Smooth muscle cell of the brain vasculature (primary cell): ENCODE data around the gene SUSD2.

Experiments used
- DNase-seq: peaks from one replicate; pipeline ENCODE4 v3.0.0-alpha.2; 2012; ENCODE audit warnings: low read depth, low spot score

Gene SUSD2

DNA sequence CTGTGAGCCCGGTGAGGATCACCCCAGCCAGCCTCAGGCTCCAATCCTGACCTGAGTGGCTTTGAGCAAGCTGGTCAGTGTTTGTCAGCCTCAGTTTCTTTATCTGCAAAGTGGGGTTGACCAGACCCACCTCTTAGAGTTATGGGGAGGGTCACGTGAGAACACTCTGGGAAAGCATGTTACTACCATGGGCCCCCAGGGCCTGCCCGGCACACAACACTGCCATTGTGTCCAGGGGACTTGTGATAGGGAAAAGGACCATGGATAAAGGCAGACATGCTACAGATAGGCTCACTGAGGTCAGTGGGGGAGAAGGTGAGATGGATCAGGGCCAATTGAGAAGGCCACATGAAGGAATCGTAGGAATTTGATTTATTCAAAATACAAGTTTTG, 32.1 kb upstream of the SUSD2 start:
- no peak for DNase-seq

DNA sequence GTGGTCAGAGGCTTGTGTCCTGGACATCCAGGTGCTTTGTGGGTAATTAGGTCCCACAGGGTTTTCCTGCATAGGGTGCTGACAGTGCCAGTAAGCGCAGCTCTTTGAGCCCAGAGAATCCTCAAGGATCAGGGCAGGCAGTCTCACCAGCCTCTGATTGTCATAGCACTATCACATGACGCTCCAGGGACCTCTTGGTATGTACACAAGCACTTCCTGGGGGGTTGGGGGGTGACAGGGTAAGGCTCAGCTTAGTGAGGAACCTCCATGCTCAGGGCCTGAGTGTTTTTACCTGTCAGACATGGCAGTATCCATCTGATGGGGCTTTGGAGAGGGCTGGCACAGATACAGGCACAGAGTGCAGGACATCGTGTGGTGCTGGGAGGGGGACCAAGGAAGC, 27.9 kb upstream of the SUSD2 start:
- no peak for DNase-seq

DNA sequence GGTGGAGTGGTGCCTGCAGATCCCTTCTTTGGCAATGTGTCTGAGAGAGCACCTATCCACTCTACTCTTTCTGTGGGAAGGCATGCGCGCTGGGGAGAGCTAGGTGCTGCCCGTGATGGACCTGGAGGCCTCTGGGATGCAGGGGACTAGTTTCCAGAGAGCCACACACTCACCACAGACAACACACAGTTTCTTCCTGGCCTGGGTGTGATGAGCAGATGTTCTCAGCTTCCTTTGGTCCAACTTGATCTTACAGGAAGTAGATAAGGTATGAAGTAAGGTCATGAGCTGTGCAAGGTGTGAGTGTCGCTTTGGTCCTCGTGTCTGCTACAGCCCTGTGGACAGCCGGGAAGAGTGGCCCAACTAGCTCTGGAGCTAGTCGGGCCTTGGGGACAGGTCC, 27.3 kb upstream of the SUSD2 start:
- no peak for DNase-seq

DNA sequence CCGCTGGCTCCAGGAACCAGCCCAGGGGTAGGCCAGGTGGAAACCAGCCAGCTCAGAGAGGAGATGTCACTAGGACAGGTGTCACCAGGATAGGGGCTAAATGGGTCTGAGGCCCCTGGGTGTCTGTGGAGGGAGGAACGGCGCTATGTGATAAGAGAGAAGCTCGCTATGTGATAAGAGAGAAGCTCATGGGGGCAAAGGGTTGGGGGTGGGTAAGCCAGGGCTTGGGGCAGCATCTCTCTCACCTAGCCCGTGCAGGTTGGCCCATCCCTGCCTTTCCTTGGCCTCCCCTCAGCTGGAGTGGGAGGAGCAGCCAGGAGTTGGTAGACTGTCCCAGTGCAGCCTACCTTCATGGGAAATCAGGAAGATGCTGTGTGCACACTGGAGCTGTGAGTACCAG, 26.5 kb upstream of the SUSD2 start:
- no peak for DNase-seq

DNA sequence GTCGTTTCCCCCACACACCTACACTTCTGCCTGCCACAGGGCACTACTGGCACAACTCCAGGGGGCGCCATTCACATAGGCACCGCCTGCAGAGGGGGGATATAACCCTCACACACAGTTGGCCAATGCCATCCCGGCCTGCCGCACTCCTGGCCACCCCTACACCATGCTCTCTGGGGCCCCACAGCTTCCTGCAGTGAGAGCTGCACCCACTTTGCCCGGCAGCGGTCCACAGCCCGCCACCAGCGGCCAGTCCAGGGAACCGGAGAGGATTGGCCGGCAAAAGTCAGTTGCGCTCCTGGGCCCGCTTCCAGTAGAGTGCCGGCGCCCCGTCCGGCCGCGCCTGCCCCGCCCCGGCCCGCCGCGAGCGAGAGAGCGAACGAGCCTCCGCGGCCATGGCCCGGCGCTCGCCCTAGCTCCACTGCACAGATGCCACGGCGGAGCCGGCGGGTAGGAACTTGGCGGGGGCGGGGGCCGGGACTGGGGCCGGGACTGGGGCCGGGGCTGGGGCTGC, 25.6 kb upstream of the SUSD2 start:
- DNase-seq = no peak

DNA sequence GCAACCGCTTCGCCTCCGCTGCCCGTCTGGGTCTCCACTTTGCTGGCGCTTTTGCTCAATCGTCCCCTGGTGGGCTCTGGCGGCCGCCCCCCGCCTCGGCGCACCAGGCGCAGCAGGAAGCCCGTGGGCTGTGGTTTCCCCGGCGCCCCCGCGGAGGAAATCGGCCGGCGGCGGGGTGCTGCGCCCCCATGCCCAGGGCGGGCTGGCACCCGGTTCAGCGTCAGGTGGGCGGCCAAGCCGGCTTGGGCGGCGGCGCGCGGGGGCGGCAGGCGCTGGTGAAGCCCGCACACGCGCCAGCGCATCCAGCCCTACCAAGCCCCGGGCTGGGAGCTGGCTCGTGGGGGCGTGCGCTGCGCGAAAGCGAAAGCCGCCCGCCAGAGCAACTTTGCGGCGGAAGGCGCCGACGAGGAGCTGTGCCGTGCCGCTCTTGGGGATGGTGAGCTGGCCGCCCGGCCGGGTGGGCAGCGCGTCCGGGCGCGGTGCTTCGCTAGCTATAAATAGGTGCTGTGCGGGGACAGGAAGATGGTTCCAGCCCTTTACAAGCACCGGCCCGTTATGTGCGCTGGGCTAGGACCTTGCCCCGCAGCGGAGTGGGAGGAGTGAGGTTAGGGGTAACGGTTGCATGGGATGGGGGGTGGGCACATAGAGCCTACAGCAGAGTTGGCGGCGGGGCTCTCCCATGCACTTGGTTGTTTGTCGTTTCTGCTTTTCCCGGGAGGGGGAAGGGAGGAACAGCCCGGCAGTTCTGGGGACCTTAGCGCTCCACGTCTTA, 25.0 kb upstream of the SUSD2 start:
- DNase-seq = no peak

DNA sequence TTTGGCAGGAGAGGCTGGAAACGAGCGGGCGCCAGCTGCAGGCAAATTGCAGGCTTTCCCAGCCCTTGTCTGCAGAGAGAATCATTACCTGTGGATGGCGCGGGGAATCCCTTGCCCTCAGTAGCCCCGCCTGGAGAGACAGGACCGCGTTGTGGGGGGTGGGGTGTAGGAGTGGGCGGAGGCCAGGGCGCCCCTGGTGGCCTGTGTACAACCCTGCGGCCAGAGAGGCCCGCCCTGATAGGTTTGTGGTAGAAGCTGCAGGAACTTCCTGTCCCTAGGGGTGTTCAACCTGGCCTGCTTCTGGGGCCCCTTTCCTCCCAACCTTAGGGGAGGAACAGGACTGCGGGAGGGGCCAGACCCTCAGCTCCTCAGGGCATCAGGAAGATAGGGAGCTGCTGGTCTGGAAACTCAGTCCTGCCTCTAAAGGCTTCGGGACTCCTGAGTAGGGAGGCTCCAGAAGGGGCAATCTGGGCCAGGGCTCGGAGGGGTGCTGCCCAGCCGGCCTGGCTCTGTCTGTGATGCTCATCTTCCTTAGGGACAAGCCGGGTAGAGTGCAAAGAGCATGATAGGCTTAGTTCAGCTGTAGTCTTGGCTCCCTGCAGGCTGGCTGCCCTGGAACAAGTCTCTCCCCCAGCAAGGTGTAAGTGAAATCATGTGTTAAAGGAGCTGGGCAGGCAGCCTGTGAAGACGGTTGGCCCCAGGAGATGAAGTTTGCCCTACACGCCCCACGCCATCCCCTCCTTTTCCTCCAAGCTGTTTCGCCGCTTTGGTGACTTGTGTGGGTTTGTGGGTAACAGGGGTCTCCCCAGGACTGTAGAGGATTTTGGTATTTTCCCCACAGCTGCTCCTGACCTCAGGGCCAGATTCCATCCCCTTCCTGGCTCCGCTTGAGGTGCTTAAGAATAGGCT, 24.1 kb upstream of the SUSD2 start:
- DNase-seq = peak; percentile 31

DNA sequence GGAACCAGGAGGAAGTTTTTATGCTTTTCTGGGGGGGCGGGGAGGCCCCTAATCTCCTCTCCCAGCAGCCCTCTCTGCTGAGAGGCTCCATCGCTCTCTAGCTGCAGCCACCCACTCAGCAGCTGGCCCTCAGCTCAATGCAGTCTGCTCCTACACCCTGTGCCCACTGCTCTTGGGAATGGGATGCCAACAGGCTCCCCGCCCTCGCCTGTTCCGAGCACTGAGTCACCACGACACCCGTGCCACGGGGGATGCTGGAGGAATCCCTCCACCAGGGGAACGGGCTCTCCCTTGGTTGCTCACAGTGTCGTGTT, 23.5 kb upstream of the SUSD2 start:
- DNase-seq = no peak

DNA sequence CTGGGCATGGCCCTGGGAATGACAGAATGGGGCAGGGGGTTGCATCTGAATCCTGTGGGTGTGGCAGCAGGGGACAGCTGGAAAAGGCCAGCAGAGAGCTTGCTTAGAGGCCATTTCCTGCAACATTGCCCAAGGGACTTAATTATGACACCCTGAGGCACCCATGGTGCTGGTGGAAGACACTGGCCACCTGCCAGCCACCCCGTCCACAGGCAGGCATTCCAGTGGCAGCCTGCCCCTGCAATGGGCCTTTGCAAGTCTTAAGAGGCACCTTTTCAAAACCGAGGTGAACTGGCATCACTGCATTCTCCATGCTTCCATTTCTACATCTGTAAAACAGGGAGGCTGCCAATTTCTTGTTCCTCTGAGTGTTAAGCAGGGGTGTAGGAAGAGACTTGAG, 21.6 kb upstream of the SUSD2 start:
- DNase-seq = no peak

DNA sequence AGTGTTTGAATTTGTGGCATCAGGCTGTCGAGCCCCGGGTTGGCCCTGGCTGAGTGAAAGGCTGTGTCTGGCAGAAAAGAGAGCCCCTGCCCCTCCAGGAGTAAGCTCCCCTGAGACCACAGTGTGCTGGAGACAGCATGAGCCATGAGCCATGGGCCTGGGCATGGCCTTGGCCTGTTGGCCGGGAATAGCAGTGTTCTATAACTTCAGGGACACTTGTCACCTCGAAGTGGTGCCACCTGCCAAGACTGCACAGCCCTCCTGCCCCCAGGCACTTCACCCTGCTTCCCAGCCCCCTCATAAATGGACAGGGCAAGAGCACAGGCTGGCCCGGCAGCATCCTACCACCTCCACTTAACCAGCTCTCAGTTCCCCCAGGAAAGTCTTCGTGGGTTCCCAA, 20.7 kb upstream of the SUSD2 start:
- no peak for DNase-seq

DNA sequence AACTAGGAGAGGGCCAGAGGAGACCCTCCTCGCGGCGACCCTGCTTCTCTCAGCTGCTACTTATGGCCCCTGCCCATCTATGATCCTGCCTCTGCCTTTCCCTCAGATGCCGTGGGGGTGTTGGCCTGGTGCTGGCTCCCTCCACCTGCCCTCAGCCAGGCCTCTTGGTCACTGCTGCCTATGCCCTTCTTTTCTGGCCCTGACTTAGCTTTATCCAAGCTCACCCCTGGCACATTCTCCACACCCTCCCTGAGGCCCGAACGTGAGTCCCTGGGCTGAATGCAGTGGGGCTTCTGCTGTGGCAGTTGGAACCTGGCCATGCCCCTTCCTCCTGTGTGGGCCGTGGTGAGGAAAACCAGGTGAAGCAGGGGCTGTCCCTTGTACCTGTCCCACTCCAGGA, 19.8 kb upstream of the SUSD2 start:
- DNase-seq = no peak

DNA sequence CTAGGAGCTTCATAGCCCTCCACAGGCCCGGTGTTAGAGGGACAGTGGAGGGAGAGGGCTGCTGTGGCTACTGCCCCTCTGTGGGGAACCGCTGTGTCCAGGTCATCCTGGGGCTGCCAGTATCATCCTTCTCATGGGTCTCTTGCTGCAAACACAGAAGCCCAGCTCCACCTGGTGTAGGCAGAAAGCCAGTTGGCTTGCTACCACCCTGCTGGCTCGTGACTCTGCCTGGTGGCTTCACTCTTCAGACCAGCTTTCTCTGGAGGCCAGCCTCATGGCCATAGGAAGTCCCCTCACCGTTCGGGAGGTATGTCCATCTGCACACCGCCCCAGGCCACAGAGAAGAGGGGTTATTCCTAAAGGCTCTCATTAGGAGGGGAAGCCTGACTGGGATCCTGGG, 19.4 kb upstream of the SUSD2 start:
- no peak for DNase-seq

DNA sequence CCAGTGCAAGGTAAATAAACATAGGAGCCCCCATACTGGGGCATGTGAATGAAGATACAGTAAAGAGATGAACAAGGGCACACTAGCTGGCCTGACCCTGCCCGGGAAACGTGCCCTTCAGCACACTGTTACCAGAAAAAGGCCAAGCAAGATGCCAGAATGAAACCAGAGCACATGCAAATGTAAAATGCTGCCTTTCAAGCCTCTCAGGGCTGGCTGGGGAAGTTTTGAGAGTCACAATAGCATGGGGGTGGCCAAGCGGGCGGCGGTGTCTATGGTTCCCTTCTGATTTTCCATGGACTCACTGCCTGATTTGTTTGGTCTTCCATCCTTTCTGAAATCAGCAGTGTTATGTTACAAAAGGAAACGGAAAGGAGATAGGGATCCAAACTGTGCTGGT, 18.9 kb upstream of the SUSD2 start:
- DNase-seq = peak; percentile 13

DNA sequence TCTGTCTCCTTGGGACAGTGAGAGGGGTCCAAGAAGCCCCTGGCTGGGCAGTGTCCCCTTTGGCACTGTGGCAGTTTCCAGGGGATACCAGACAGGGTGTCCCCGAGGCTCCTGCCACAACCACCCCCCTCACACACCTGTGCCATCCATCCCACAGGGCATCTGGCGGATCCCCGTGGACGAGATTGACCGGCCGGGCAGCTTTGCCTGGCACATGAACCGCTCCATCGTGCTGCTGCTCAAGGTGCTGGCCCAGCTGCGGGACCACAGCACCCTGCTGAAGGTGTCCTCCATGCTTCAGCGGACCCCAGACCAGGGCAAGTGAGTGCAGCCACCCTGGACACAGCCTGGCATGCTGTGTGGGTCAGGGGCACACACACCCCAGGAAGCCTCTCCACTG, 17.0 kb upstream of the SUSD2 start:
- no peak for DNase-seq

DNA sequence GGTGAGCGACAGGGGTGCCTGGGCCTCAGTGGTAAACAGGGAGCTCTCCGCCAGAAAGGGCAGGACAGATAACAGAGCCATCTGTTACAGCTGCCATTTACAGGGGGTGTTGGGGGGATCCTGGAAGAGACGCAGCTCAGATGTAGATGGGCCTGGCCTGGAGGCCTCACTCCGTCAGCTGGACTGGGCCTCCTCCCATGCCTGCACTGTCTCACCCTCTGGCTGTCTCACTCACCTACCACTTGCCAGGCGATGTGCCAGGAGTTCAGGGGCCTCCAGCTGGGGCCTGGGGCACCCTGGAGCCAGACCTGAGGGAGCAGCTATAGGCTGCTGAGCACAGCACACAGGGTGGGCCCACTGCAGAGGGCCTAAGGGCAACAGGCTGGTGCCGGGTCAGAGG, 16.3 kb upstream of the SUSD2 start:
- no peak for DNase-seq

DNA sequence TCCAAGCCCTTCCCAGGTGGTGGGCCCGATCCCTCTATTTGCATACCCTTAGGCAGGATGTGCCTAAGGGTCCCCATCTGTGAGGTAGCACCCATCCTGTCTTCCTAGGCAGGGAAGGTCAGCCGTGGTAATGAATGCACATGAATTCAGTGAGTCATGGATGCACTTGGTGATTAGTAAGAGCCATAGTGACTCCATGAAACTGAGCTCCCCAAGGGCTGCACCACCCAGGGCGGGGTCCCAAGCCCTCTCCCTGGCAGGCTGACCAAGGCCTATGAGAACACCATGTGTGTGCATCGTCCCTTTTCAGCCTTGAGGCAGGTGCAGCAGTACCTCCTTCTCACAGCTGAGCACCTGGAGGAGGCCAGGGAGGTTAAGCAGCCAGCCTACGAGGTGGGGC, 15.6 kb upstream of the SUSD2 start:
- DNase-seq = no peak

DNA sequence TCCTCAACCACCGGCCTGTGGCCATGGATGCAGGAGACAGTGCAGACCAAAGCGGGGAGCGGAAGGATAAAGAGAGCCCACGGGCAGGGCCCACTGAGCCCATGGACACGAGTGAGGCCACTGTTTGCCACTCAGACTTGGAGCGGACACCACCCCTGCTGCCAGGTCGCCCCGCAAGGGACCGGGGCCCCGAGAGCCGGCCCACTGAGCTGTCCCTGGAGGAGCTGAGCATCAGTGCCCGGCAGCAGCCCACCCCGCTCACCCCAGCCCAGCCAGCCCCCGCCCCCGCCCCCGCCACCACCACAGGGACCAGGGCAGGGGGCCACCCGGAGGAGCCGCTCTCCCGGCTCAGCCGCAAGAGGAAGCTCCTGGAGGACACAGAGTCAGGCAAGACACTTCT, 14.5 kb upstream of the SUSD2 start:
- DNase-seq = no peak

DNA sequence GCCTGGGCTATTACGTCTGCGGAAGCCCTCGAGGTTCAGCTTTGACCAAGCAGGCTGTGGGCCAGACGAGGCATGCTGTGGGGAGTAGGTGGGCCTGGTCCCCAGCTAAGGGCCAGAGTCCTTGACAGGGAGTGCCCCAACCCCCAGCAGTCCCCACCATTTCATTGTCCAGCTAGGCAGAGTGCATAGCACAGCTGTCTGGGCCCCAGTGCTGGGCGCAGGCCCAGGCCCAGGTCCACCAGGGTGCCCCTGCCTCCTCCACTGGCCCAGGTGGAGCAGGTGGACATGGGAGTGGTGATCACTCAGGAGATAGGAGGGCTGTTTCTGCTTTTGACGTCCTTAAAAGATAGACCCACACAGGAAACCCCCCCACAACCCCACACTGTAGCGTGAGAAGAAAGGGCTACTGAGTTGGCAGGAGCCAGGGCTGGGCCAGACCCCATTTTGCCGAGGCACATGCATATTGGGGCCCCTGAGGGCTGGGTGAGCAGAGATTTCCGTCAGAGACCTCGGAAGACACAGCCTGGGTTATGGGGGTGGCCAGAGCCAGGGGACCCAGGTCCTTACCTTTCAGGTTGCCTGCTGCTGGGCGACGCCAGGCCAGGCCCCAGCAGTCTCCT, 11.7 kb upstream of the SUSD2 start:
- no peak for DNase-seq

DNA sequence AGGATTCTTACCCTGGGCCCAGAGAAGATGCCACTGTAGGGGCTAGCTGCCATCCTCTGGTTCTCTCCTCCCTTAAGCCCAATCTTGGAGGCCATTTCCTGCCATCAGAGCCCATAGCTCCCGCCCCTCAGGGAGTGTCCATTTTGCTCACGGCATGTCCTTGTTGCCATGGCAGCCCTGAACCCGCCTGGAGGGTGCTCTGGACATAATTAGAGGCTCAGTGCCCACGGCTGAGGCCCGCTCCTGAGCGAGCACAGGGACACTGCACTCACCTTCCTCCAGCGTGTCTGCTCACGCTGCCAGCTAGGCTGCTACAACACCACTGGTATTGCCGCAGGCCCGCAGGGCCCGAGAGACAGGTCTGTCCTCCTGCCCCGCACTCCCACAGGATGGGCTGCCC, 11.1 kb upstream of the SUSD2 start:
- DNase-seq = no peak

DNA sequence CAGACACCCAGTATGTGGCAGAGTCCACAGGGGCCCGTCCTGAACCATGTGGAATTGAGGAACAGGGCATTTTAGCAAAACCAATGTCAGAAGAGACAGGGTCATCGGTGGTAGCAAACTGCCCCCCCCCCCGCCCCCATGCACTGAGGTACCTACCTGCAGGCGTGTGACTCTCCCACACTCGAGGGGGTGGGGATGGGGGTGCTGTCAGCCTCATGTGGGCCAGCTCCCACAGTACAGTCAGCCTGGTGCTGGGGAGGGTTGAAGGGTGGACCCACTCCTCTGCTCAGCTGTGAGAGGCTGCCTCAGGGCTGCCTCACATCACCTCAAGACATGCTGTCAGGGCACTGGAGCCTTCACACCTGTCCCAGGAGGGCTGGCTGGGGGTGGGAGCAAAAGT, 10.7 kb upstream of the SUSD2 start:
- no peak for DNase-seq

DNA sequence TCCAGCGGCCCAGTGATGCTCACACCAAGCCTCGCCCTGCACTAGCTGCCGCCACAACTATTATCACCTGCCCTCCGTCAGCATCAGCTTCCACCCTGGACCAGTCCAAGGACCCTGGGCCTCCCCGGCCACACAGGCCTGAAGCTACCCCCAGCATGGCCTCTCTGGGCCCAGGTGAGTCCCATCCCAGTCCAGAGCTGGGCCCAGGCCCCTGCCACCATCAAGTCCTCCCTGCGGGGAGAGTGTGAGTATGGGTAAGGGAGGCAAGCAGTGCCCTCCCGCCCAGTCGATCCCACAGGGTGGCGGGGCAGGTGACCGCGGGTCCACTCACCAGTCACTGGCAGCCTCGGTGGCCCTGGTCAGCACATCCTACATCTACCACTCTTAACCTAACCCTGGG, 9.5 kb upstream of the SUSD2 start:
- no peak for DNase-seq

DNA sequence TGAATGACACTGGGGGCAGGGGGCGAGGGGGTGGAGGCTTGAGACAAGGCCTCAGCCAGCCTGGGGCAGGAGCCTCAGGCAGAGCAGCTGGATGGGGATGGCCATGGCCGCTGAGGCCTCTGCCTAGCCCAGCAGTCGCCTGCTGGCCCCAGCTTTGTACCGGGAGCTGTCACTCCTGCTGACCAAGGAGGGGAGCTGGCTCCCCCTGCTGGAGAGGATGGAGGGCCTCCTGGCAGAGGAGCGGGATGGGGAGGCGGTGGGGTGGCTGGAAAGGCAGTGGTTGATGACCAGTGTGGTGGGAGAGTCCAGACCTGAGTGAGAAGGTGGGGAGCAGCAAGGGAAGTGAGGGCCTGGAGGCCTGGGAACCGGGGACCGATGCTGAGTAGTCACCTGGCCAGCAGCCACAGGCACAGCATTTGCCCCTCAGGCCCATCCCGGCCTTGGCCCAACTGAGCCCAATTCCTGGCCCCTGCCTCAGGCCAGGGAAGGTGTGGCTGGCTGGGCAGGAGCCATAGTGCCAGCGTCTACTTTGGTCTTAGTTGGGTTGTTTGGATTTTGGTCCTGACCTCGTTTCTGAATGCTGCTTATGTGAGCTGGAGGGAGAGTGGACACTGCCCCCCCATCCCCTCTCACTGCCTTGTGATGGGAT, 6.0 kb upstream of the SUSD2 start:
- DNase-seq = no peak
